ENCODE measurements around the gene NAP1L3. TPM values are rescaled to one million over a fixed set of nuclear protein-coding genes. Genes with fewer than 3 reads are reported as not detected.
A peak's percentile ranks its signal among the peaks of the same experiment; 100 is the strongest.

The NAP1L3 gene, protein sequence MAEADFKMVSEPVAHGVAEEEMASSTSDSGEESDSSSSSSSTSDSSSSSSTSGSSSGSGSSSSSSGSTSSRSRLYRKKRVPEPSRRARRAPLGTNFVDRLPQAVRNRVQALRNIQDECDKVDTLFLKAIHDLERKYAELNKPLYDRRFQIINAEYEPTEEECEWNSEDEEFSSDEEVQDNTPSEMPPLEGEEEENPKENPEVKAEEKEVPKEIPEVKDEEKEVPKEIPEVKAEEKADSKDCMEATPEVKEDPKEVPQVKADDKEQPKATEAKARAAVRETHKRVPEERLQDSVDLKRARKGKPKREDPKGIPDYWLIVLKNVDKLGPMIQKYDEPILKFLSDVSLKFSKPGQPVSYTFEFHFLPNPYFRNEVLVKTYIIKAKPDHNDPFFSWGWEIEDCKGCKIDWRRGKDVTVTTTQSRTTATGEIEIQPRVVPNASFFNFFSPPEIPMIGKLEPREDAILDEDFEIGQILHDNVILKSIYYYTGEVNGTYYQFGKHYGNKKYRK
- total RNA-seq (2014; rRNA removed; shearing (Covaris generic)) = 0.69 and 0.86 TPM in 2 replicates

DNA sequence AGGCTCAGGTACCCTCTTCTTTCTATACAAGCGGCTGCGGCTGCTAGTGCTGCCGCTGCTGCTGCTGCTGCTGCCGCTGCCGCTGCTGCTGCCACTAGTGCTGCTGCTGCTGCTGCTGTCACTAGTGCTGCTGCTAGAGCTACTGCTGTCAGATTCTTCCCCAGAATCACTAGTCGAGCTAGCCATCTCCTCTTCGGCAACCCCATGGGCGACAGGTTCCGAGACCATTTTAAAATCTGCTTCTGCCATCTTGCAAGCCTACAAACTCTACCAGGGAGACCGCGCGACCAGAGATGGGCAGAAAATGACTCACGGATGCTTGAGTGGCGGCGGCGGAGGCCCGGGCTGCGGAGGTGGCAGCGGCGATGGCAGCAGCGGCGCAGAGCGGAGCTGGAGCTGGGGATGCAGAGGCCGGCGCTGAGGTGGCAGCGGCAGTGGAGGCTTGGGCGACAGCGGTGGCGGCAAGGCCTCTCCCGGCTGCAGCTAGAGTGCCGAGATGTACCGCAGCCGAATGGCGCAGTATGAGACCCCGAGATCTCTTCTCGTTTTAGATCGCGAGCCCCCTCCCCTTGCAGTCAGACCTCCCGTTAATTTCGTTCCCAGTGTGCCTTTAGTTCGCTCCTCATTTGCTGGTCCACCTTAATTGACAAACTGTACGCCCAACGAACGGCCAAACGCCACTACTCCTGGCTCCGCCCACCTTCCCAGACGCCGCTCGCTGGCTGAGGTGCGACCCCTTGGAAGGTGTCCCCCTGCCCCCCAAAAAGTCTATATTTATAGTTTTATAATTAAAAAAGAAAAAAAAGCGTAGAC, at the start of gene NAP1L3:
Gene NAP1L3 (minus strand): TSS at position 523 of the 813 bp plus-strand sequence. CDS start 274 bp downstream, at position 249.
- peak; percentile 63 for DNase-seq (ENCODE audit: low read depth)

DNA sequence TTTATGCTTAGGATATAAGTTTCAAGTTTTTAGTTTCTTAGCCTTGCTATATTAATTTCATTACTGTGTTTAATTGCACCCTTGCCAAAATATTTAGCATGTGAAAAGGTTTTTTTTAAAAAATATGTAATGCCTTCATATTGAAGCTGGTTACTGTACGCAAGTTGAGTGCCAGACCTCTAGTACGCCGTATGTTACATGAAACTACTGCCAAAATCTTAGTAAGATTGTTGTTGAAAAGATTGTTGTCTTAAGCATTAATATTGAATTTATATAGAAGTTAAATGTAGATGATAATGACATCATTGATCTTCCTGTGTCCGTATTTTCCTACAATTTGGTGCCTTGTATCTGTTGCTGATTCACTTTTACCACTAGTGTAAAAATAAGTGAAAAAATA, 37.7 kb upstream of the NAP1L3 start:
- DNase-seq (ENCODE audit: low read depth) = no peak

DNA sequence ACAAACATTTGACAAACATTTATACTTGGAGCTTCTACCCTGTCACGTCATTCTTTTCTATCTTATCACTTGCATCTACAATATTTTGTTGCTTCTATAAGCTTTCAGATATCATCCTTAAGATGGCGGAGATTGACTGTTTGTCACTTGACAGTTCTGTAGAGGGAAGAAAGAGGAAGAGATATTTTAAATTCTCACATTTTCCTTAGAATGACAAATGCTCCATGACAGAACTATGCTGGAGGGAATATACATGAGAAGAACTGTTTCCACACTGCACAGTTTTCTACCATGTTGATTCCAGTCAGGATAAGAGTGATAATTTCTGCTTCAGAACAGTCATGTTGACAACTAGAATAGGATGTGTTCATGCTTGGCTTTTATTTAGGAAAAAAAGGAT, 30.3 kb upstream of the NAP1L3 start:
- DNase-seq (ENCODE audit: low read depth) = no peak

DNA sequence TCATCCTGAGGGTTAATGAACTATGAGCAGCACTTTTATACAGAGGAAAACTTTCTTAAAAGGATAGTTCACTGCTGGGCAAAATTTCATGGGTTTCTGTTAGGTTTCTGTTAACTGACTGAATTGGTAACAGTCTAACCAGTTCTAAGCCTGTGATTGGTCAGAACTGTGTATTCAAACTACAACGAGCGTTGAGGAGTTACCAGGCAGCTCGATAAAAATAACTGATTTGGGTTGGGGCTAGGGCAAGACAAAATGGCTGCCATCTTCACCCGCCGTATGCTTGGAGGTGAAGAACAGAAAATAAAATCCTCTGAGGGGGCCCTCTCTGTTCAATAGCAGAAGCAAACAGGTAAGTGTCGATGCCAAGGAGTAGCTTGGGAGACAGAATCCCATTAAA, 22.6 kb upstream of the NAP1L3 start:
- peak; percentile 43 for DNase-seq (ENCODE audit: low read depth)

DNA sequence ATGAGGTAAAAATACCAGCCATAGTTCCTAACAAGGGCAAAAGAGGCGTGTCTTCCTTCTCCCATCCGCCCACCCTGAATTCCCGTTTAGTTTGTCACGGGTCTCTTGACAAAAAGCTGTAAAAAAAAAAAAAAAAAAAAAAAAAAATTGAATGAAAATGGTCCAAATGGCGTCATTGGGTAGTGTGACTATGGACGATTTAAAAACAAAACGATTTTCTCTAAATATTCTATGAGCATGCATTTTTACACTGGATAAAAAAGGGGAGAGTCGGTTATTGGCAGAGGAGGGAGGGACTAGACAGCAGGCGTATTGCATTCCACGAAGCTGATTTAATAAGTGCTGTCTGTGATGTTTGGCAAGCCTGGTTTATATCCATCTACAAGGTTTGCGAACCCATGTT, 492 bp upstream of the NAP1L3 start, which contains the start of gene FAM133A:
Gene FAM133A (plus strand): TSS at position 338 of the 403 bp plus-strand sequence. CDS start 35,214 bp downstream, outside the sequence.
- peak; percentile 5 for DNase-seq (ENCODE audit: low read depth)

DNA sequence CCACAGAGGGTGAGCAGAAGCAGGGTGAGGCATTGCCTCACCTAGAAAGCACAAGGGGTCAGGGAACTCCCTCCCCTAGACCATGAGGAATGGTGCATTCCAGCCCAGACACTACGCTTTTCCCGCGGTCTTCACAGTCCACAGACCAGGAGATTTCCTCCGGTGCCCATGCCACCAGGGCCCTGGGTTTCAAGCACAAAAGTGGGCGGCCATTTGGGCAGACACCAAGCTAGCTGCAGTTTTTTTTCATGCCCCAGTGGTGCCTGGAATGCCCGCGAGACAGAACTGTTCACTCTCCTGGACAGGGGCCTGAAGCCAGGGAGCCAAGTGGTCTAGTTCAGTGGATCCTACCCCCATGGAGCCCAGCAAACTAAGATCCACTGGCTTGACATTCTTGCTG, 12.8 kb downstream of the NAP1L3 start:
- no peak for DNase-seq (ENCODE audit: low read depth)

DNA sequence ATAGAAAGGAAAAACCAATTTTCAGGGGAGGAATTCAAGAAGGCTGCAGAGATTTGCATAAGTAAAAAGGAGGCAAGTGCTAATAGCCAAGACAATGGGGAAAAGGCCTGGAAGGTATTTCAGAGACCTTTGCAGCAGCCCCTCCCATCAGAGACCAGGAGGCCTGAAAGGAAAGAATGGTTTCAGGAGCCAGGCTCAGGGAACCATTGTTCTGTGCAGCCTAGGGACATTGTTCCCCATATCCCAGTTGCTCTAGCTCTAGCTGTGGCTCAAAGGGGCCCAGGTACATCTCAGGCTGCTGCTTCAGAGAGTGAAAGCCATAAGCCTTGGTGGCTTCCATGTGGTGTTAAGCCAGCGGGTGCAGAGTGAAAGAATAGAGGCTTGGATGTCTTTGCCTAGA, 24.0 kb downstream of the NAP1L3 start:
- no peak for DNase-seq (ENCODE audit: low read depth)

DNA sequence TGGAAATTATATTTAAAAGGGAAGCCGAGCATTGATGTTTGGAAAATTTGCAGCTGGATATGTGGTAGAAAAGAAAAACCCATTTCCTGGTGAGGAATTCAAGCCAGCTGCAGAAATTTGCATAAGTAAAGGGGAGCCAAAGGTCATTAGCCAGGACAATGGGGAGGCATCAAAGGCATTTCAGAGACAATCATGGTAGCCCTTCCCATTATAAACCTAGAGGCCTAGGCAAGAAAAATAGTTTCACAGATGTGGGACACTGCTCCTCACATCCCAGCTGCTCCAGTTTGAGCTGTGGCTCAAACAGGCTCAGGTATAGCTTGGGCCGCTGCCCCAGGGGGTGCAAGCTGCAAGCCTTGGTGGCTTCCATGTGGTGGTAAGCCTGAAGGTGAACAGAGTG, 35.8 kb downstream of the NAP1L3 start:
- DNase-seq (ENCODE audit: low read depth) = no peak

Other genes with a start within 250 kb of the NAP1L3 start
- gene FAM133A, start 628 bp upstream of the NAP1L3 start, total RNA-seq (2014; rRNA removed; shearing (Covaris generic)) = 2.8 TPM in 2 replicates